HEK293 (cell line): ENCODE data around the gene TDRD9.

Experiments
- CTCF ChIA-PET: fragments of 350-600 bp; formaldehyde crosslinking; extraction: SDS; loops from one replicate; lab custom pipeline; 2021; ENCODE audit warnings: antibody characterized with exemption; lab: Yijun Ruan, JAX
- POLR2A ChIA-PET: fragments of 300-600 bp; formaldehyde crosslinking; extraction: SDS; loops from one replicate; lab custom pipeline; 2020; ENCODE audit warnings: antibody characterized with exemption, inconsistent platforms; lab: Yijun Ruan, JAX
- H3K27ac ChIP-seq: fragments of 200-500 bp; sonication (Bioruptor generic); 2 replicates; pipeline ENCODE4 v1.5.1; 2014; ENCODE audit warnings: low read depth, low read length, control low read depth, inconsistent platforms; ENCODE audit errors: extremely low read depth
- H3K36me3 ChIP-seq, 2 experiments: fragments of 200-500 bp in 1 of 2; sonication (Bioruptor generic) in 1 of 2; 1 replicate in 1 of 2; 2 replicates in 1 of 2; pipeline ENCODE4 v1.5.1; 2014 to 2017; ENCODE audit warnings: inconsistent platforms in 2 of 2, low read length in 2 of 2; ENCODE audit not compliant: control insufficient read depth in 2 of 2, insufficient read depth in 1 of 2
- H3K4me1 ChIP-seq: fragments of 200-500 bp; sonication (Bioruptor generic); 2 replicates; pipeline ENCODE4 v1.5.1; 2014; ENCODE audit warnings: mild to moderate bottlenecking, low read length, inconsistent platforms; ENCODE audit not compliant: control insufficient read depth, insufficient read depth
- H3K4me3 ChIP-seq: 2 replicates; pipeline ENCODE4 v1.5.1; 2011; ENCODE audit warnings: low read depth, mild to moderate bottlenecking, control low read depth, low read length, moderate library complexity
- H3K9me3 ChIP-seq: fragments of 200-500 bp; sonication (Bioruptor generic); 2 replicates; pipeline ENCODE4 v1.5.1; 2014; ENCODE audit warnings: low read depth, low read length, inconsistent platforms; ENCODE audit not compliant: control insufficient read depth, insufficient read depth
- KLF7 ChIP-seq: fragments of 450-650 bp; formaldehyde crosslinking; IDR thresholded peaks from 2 replicates; pipeline ENCODE4 v1.5.1; 2016; ENCODE audit warnings: missing biosample characterization, missing genetic modification characterization, borderline replicate concordance
- MZF1 ChIP-seq: fragments of 450-650 bp; formaldehyde crosslinking; IDR thresholded peaks from 2 replicates; pipeline ENCODE4 v1.5.1; 2017; ENCODE audit warnings: missing biosample characterization, missing genetic modification characterization, borderline replicate concordance
- YY2 ChIP-seq: fragments of 450-650 bp; formaldehyde crosslinking; IDR thresholded peaks from 2 replicates; pipeline ENCODE4 v1.5.1; 2016; ENCODE audit warnings: missing biosample characterization, missing genetic modification characterization
- ZNF146 ChIP-seq: fragments of 450-650 bp; formaldehyde crosslinking; IDR thresholded peaks from 2 replicates; pipeline ENCODE4 v1.5.1; 2016; ENCODE audit warnings: missing biosample characterization, missing genetic modification characterization
- ZNF341 ChIP-seq: fragments of 450-650 bp; formaldehyde crosslinking; IDR thresholded peaks from 2 replicates; pipeline ENCODE4; 2016; ENCODE audit warnings: low read depth, missing biosample characterization, missing genetic modification characterization
- ZNF548 ChIP-seq: fragments of 450-650 bp; formaldehyde crosslinking; IDR thresholded peaks from 2 replicates; pipeline ENCODE4 v1.5.1; 2016; ENCODE audit warnings: missing biosample characterization, missing genetic modification characterization
- ZNF561 ChIP-seq: fragments of 450-650 bp; IDR thresholded peaks from 2 replicates; pipeline ENCODE4 v1.5.1; 2018; ENCODE audit warnings: missing biosample characterization, missing genetic modification characterization, borderline replicate concordance
- ZNF747 ChIP-seq: fragments of 450-650 bp; formaldehyde crosslinking; IDR thresholded peaks from 2 replicates; pipeline ENCODE4 v1.5.1; 2016; ENCODE audit warnings: missing biosample characterization, missing genetic modification characterization
- ZNF76 ChIP-seq: fragments of 450-650 bp; formaldehyde crosslinking; IDR thresholded peaks from 2 replicates; pipeline ENCODE4; 2016; ENCODE audit warnings: low read depth, missing biosample characterization, missing genetic modification characterization, borderline replicate concordance
- ZNF768 ChIP-seq: fragments of 450-650 bp; formaldehyde crosslinking; IDR thresholded peaks from 2 replicates; pipeline ENCODE4 v1.5.1; 2018; ENCODE audit warnings: missing biosample characterization, mild to moderate bottlenecking, missing genetic modification characterization
- ZNF830 ChIP-seq: fragments of 450-650 bp; IDR thresholded peaks from 2 replicates; pipeline ENCODE4 v1.5.0; 2018; ENCODE audit warnings: missing biosample characterization, missing genetic modification characterization, low read depth, mild to moderate bottlenecking, moderate library complexity
- ZSCAN4 ChIP-seq: fragments of 450-650 bp; formaldehyde crosslinking; IDR thresholded peaks from 2 replicates; pipeline ENCODE4 v1.5.1; 2017; ENCODE audit warnings: missing biosample characterization, missing genetic modification characterization
- TF ChIP-seq, protein P1 (sequence below): fragments of 450-650 bp; formaldehyde crosslinking; IDR thresholded peaks from 2 replicates; pipeline ENCODE4 v1.5.1; 2017; ENCODE audit warnings: missing biosample characterization, missing genetic modification characterization

Gene TDRD9

DNA sequence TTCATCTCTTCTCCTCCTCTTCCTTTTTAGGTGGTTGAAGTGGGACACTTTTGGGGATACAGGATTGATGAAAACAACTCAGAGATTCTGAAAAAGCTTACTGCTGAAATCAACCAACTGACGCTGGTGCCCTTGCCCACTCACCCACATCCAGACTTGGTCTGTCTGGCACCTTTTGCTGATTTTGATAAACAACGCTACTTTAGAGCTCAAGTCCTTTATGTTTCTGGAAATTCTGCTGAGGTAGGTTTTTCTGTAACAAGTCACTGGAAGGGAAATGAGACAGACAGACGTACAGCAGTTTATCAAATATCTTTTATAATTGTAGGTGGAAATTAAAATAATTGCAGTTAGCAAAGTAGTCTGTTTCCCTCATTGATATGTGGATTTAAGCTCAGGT is 97.3 kb downstream of the TDRD9 start (continued):
- TF ChIP-seq, protein P1, sequence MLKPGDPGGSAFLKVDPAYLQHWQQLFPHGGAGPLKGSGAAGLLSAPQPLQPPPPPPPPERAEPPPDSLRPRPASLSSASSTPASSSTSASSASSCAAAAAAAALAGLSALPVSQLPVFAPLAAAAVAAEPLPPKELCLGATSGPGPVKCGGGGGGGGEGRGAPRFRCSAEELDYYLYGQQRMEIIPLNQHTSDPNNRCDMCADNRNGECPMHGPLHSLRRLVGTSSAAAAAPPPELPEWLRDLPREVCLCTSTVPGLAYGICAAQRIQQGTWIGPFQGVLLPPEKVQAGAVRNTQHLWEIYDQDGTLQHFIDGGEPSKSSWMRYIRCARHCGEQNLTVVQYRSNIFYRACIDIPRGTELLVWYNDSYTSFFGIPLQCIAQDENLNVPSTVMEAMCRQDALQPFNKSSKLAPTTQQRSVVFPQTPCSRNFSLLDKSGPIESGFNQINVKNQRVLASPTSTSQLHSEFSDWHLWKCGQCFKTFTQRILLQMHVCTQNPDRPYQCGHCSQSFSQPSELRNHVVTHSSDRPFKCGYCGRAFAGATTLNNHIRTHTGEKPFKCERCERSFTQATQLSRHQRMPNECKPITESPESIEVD, result no peak
- TF ChIP-seq ZNF561 (tag by site-specific recombination) (no peak), ZNF548 (tag by site-specific recombination) (no peak), MZF1 (tag by site-specific recombination) (no peak)

- CTCF ChIA-PET, result interaction anchor here (2.2 kb wide), 1 partner anchor 9 kb away, joined by 5 read pairs; no protein-coding TSS in a partner anchor
- TF ChIP-seq ZNF341 (tag by site-specific recombination), result 0 out of 2 replicates have a peak, but pooled peaks have one; percentile 35
- TF ChIP-seq ZSCAN4 (tag by site-specific recombination), result no peak
- TF ChIP-seq ZNF747 (tag by site-specific recombination), result no peak
- TF ChIP-seq, all 188 proteins: peak for 1
- no peaks in the 10 kb centered on the region for H3K4me1 ChIP-seq
- H3K36me3 ChIP-seq, result no peaks in the 10 kb centered on the region
- no peak overlapping the region for H3K4me3 ChIP-seq
- H3K27ac ChIP-seq, result no peak overlapping the region
- POLR2A ChIA-PET, result interaction anchor here (0.6 kb wide), 1 partner anchor 1778 kb away, joined by 3 read pairs; no protein-coding TSS in a partner anchor
- no peaks in the 10 kb centered on the region for H3K9me3 ChIP-seq
Measured at GRCh38 chr14:104026024-104026423, 97.8 kb downstream of the TDRD9 start.

- Histone ChIP-seq H3K27ac (no peak overlapping the region), H3K4me1 (no peaks in the 10 kb centered on the region), H3K4me3 (no peak overlapping the region), H3K9me3 (no peaks in the 10 kb centered on the region), H3K36me3 (no peaks in the 10 kb centered on the region)
- POLR2A ChIA-PET, result no interaction called here
- CTCF ChIA-PET, result no interaction called here
- no peak for TF ChIP-seq KLF7
- TF ChIP-seq, protein P1, result 0 out of 2 replicates have a peak, but pooled peaks have one; percentile 5
- TF ChIP-seq, all 188 proteins: peak for 1
Measured at GRCh38 chr14:104030958-104031357, 102.7 kb downstream of the TDRD9 start.

DNA sequence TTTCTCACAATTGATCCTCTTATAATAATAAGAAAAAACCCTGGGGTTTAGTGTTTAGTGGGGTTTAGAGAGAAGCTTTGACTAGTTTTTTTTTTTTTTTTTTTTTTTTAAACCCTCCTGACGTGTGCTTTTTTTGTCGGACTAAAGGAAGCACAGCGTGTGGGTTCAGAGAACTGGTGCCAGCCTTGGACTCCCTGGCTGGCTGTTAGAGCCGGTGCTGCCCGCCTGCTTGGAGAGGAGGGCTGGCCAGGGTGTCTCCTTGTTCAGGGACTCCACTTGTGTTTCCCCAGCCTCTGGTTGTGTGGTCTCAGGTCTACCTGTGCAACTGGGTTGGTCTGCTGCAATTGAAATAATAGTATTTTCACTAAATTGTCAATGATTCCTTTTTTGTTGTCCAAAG is 103.1 kb downstream of the TDRD9 start:
- H3K4me1 ChIP-seq, result no peaks in the 10 kb centered on the region
- ChIA-PET POLR2A (no interaction called here), CTCF (no interaction called here)
- H3K4me3 ChIP-seq, result no peak overlapping the region
- no peak overlapping the region for H3K27ac ChIP-seq
- H3K9me3 ChIP-seq, result no peaks in the 10 kb centered on the region
- TF ChIP-seq ZNF146 (tag by site-specific recombination), result no peak
- no peak for TF ChIP-seq YY2 (tag by site-specific recombination)
- TF ChIP-seq ZNF76 (tag by site-specific recombination), result no peak
- TF ChIP-seq ZNF768, result no peak
- TF ChIP-seq ZNF830 (tag by site-specific recombination), result no peak
- no peaks in the 10 kb centered on the region for H3K36me3 ChIP-seq
